Measurements from ENCODE around the gene LCE3A.

GRCh38 chr1:152630596-152630995 is 7.7 kb upstream of the LCE3A start:
- TF ChIP-seq POLR2A (IDR thresholded peaks at IDR 0.05) (no peak), CTCF (IDR thresholded peaks at IDR 0.05) (no peak), POLR2AphosphoS5 (IDR thresholded peaks at IDR 0.05) (no peak), EP300 (IDR thresholded peaks at IDR 0.05) (no peak)
